NCI-H2029 (cell line): ENCODE measurements around the gene VAMP5.
A peak's percentile ranks its signal among the peaks of the same experiment; 100 is the strongest.
"Not testable (repeated sequence)": the region's sequence is repeated elsewhere in the genome, so short reads cannot be mapped to it uniquely, and the experiment has no call there.

Source experiments
- DNase-seq: peaks from one replicate; lab custom pipeline; 2025; lab: John Stamatoyannopoulos, UW

VAMP5 gene

DNA sequence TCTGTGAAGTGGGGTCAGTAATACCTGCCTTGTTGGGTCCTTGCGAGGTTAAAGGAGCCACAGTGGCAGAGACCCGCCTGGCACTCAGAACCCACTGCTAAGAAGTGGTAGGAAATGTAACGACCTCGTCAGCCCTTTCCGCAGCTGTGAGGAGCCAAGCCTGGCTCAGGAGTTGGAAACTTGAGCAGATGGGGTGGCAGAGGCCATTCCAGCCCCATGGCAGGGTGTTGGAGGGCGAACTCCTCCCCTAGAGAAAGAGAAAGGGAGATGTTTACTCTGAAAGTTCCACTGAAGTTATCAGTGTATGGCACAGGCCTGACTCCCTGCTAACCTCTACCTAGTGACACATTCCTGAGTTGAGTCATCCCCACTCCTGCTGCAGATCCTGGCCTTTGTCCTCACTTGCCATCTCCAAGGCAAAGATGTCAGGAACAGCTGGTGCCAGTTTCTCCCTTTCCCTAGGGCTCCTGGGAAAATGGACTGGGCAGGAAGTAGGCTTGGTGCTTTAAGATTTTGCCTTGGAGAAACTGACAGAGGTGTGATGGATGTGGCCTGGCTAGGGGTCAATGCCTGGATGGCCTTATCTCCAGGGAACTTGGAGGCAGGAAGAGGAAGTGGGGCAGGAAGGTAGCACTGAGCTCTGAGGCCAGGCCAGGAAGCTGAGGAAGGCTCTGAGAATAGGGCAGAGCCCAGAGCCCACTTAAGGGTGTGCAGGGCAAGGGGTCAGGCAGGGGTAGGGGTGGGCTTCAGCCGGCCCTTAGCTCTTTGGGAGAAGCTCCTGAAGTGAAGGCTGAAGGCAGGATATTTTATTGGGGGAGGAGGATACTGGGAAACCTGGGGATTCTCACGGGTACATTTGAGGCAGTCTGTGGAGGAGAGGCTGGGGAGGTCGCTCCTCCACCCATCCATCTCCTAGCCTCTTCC lies 888 bp downstream of the VAMP5 start:
- no peak for DNase-seq

- DNase-seq: no peak
Observed at GRCh38 chr2:85585781-85586105, 1.5 kb downstream of the VAMP5 start.

GRCh38 chr2:85588236-85588635 lies 4.0 kb downstream of the VAMP5 start:
- DNase-seq: no peak

- no peak for DNase-seq
Observed at GRCh38 chr2:85588645-85589044, 4.4 kb downstream of the VAMP5 start.

DNA sequence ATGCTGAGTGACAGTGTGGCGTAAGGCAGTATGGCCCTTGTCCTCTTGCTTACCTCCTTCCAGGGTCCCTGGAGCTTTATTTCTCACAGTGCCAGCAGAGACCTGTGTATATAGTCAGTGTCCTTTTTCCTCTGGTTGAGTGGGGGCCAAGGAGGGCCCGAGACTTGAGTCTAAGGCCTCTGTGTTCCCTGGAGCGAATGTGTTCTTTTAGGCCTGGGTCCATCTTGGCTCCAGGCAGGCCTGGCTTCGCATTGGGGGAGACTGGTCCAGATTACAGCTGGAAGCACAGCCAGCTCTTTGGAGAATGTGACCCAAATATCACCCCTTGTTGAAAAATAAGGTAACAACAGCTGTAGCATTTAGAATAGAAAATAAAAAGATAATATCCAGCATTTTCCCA lies 5.0 kb downstream of the VAMP5 start:
- no peak for DNase-seq

DNA sequence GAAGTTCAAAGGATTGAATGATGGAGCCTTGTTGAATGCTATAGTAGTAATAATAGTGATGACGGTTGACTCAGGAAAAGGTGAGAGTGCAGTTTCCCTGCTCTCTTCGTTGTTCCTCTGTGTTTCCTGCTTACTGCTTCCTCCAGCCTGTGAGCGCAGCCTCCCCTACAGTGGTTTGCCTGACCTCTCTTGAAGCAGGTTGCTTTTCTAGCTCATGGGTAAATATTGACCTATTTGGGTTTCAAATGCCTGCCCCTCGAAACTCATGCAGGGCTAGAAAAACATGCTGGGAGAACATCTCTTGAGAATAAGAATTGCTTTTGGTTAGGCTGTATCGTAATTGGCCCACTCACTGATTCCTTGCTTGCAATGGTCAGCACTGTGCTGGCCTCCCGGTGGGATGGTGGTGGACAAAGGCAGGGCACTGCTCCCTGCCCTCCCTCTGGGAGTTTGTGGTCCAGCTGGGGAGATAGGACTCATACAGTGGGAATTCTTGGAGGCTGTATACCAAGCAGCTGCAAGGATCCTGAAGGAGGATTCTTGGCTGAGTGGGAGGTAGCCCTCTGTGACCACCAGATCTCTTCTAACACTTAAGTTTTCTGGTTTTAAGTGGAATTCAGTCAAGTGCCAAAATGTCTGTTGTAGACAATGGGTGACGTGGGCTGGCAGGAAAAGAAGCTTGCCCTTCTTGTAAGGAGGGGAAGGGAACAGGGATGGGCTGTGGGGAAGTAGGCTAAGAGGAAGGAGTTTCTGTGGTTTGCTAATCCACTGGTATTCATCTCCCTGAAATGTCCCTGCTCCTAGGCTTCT lies 6.0 kb downstream of the VAMP5 start:
- DNase-seq: peak; percentile 50

GRCh38 chr2:85590950-85591349 lies 6.7 kb downstream of the VAMP5 start:
- DNase-seq: no peak

- DNase-seq: no peak
Observed at GRCh38 chr2:85591563-85591962, 7.3 kb downstream of the VAMP5 start.

DNA sequence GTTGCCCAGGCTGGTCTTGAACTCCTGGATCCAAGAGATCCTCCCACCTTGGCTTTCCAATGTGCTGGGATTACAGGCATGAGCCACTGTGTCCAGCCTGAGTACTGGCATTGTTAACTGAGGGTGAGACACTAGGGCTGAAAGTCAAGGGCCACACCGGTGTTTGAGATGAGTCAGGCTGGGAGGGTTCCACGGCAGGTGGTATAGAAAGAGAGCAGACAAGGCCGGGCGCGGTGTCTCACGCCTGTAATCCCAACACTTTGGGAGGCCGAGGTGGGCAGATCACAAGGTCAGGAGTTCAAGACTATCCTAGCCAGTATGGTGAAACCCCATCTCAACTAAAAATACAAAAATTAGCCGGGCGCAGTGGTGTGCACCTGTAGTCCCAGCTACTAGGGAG lies 8.1 kb downstream of the VAMP5 start:
- DNase-seq: not testable (repeated sequence)

GRCh38 chr2:85593023-85593422 lies 8.8 kb downstream of the VAMP5 start:
- DNase-seq: no peak

GRCh38 chr2:85594715-85595300 lies 10.6 kb downstream of the VAMP5 start:
- no peak for DNase-seq

DNA sequence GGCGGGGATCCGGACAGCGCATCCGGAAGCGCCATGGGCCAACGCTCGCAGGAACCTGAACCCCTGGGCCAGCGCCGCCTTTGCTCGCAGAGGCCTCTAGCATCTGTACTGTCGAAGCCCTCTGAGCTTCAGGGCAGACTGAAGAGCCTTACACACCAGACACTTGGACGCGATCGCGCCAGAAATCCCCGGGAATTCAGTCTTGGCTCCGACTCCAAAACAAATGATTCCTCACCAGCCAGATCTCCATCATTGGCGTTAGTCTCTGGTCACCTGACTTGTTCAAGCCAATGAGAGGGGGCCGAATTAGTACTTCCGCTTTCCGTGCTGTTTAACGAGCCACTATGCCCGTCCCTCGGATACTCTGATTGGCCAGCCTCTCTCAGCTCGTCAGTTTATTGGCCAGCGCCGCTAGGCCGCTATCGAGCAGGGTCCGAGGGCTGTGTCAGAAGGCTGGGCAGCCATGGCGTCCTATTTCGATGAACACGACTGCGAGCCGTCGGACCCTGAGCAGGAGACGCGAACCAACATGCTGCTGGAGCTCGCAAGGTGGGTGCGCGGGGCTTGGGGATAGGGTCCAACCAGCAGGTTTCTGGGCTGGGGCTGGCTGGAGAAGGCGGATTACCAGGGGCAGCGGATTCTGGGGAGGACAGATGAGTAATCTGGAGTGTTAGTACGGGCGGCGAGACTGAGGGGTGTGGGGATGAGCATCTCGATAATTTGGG lies 11.2 kb downstream of the VAMP5 start, which contains the start of gene RNF181:
Gene RNF181 (plus strand): TSS at position 445 of the 725 bp plus-strand sequence. CDS start 19 bp downstream, at position 464.
- DNase-seq: peak; percentile 96

- DNase-seq: no peak
Observed at GRCh38 chr2:85596026-85596333, 11.7 kb downstream of the VAMP5 start.

DNA sequence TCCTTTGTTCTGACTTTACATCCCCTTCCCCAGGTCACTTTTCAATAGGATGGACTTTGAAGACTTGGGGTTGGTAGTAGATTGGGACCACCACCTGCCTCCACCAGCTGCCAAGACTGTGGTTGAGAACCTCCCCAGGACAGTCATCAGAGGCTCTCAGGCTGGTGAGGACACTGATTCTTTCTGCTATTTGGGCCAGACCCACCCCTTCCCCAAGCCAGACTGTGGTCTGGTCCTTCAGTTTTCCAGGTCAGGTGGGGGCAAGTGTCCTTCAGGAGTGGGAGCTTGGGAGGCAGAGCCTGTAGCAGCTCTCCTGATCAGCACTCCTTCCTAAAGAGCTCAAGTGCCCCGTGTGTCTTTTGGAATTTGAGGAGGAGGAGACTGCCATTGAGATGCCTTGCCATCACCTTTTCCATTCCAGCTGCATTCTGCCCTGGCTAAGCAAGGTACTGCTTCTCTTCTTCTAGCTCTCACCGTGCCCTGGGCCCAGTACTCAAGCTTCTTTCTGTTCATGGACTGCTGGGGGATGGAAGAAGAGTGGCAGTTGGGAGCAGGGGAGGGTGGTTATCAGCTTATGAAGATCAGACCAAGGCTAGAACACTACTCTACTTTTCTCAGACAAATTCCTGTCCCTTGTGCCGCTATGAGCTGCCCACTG lies 12.4 kb downstream of the VAMP5 start:
- no peak for DNase-seq

- DNase-seq: no peak
Observed at GRCh38 chr2:85597241-85597640, 13.0 kb downstream of the VAMP5 start.

DNA sequence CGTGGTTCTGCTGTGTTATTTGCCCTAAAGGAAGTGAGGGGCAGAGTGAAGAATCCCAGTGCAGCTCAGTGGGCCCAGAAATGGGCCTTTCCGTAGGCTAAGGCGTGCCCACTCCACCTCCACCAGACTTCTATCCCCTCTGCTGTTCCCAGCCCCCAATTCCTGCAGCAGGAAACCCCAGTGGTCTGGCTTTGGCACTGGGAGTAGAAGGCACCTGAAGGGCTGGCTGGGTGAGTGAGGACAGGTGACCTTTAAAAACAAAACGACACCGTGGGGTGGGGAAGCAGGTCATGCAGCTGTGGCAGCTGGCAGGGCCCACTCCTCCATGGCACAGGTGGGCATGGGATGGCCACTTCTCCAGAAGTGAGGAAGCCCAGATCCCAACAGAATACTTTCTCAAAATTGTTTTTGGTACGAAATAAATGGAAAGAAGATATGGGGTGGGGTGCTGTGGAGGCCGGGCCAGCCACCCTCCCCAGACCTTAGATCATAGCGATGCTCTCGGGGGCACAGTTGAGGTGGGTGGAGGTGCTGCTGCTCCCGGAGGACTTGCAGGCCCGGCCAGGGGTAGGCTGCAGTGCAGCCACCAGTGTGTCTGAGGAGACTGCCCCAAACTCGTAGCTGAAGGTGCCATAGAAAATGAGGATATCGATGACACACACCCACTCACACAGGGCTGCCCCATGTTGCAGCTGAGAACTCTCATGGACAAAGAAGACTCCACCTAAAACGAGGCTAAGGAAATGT lies 14.5 kb downstream of the VAMP5 start:
- no peak for DNase-seq

DNA sequence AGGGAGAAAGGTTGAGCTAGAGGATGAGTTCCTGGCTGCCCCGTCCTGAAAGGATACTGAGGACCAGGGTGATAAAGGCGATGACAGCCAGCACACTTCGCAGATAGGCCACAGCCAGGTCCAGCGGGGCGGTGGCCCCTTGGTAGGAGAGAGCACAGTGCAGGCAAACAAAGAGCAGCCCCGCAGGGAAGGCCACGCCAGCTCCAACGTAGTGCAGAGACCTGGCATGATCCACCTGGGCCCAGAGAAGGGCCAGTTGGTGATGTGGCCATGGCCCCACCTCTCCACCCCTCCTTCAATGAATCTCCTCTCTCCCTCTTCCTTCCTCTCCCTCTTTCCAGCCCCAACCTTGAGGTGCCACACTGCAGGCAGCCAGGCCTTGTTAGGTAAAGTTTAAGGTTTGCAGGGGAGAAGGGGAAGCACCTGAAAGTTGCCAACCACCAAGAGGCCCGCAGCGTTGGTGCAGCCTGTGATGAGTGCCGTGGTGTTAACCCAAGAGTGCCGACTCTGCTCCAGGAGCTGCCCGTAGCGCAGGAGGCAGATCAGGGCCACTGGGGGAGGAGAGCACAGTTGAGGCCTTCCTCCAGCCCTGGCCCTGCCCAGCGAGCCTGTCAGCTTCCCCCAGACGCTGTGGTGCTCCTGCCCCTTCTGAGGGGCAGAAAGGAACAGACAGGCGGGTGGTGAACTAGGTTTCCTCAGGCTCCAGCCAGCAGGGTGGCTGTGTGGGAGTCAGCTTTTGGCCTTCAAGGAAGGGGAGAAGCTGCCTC lies 15.4 kb downstream of the VAMP5 start:
- DNase-seq: no peak

DNA sequence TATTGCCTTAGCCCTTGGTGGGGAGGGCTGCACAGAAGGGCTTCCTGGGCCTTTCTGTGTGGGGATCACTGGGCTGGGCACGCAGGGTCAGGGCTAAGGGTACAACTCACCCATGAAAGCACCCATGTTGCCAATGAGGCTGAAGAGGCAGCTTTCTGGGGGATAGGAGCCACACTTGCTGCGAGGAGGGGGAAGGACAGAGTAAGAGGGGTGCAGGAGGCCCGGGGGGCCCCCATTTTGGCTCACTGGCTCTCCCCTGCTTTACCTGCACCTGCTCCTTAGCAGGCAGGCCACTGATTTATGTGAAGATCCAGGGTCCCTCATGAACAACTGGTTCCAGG lies 16.0 kb downstream of the VAMP5 start:
- DNase-seq: no peak

DNA sequence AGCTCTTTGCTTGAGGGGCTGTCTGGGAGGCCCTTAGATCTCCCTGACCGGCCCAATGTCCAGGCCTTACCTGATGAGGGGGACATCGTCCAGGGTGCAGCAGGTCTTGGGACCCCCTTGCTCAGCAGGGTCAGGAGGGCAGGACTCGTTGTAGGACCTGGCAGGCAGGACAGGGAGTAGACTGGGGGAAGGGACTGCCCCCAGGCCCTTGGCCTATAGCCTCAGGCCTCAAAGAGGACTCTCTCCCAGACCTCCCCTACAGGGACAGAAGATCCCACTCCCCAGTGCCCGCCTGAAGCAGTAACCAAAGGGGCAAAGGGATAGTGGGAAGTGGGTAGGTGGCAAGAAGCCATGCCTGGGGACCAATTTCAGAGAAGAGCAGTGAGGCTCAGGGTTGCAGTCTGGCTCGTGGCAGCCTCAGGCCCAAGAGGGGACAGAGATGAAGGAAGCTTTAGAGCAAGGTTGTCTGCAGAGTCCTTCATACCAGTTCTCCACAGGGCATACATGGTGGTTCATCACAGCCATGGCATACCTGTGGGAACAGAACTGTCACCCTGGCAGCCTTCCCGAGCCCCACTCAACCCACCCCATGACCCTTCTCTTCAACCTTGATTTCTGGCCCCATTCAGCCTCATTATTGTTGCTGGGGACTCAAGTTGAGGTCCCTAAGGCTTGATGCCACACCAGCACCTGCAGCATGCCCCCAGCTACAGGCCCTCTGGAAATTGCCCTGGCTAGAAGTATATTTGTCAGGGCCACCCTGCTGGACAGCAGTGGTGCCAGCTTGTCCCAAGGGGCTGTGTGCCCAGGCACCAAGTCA lies 16.9 kb downstream of the VAMP5 start:
- DNase-seq: no peak
